ENCODE measurements around the gene FMN2. TPM values are rescaled to one million over a fixed set of nuclear protein-coding genes. Genes with fewer than 3 reads are reported as not detected.
"Not testable (repeated sequence)": the region's sequence is repeated elsewhere in the genome, so short reads cannot be mapped to it uniquely, and the experiment has no call there.

The FMN2 gene
- total RNA-seq, 1 donor from 2014 or later, result 3.4 TPM

DNA sequence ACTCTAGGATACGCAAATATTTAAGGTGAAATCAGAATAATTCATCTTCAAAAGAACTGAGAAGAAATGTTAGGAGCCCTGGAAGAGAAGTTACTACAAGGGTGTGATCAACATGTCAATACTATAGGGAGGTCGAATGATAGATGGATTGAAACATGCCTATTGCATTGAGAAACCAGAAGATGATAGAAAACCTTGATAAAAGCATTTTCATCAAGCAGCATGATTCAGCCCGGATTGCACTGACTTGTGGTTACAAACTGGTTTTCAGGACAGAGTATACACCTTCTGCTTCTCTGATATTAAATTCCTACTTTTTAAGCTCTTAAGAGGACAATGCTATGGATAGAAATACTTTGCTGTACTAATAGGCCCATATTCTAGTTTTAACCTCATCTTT lies 164.2 kb downstream of the FMN2 start:
- no peak for DNase-seq

DNA sequence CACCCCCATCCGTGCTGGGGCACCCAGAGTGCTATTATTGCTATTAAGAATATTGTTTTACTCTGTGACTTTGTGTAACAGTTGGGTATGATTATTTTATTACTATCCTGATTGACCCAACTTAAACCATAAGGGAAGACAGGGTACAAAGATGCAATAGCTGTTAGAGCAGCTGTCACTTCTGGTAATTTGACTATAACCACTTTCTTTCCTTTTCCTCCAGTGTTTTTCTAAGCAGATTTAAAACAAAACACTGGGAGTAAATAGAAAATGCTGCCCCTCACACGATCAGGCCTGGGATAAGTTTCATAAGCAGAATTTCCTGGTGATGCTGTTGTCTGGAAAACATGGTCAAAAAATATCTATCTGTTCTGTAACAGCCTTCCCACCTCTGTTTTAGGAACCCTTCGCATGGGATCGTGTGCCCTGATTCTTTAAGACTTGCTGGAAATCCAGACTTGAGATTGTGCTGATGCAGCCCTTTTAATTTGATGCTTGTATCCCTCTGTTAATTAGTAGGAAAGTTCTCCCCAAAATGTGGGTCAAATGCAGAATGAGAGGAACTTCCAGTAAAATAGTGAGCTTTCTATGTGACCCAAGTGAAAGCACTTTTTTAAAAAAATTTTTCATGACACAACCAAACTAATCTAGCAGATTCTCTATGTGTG lies 165.3 kb downstream of the FMN2 start:
- DNase-seq, result no peak

DNA sequence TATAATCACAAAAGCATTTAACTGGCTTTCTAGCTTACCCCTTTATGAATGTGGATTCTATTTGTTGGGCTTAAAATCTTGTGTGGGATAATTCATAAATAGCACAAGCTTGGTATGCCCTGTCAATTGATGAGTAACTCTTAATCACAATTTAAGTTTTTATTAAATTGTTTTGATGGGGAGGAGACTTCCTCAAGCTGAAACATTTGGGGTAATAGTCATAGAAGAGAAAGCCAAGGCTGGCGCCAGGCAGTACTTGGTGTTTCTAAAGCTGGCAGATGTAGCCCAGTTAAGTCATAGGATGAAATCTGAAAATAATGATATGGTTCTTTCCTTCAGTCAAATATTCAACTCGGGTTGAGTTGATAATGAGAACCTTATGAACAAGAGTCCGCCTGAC lies 167.2 kb downstream of the FMN2 start:
- no peak for DNase-seq

DNA sequence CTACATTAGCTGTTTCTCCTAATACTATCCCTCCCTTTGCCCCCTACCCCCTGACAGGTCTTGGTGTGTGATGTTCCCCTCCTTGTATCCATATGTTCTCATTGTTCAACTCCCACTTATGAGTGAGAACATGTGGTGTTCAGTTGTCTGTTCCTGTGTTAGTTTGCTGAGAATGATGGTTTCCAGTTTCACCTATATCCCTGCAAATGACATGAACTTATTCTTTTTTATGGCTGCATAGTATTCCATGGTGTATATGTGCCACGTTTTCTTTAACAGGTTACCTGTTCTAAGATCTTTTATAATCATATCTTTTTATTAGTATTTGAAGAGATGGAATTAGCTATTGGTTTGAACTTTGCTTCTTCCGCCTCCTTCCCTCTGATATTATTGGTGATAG lies 172.8 kb downstream of the FMN2 start:
- not testable (repeated sequence) for DNase-seq

DNA sequence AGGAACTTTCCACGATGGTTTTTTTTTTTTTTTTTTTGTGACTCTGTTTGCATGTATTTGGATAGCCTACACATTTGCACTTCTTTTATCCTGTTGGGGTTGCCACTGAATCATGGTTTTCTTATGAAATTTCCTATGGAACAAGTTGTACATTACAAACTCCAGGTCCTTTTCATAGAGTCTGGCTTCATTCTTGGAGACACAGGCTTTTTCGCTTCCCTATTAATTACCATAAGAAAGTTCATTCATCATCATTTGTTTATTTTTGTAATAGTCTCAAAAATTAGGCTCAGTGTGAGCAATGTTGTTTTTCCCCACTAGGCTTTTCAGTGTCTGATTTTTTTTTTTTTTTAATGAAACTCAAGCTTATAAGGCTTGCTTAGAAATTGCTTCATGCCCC lies 179.4 kb downstream of the FMN2 start:
- DNase-seq, result no peak

DNA sequence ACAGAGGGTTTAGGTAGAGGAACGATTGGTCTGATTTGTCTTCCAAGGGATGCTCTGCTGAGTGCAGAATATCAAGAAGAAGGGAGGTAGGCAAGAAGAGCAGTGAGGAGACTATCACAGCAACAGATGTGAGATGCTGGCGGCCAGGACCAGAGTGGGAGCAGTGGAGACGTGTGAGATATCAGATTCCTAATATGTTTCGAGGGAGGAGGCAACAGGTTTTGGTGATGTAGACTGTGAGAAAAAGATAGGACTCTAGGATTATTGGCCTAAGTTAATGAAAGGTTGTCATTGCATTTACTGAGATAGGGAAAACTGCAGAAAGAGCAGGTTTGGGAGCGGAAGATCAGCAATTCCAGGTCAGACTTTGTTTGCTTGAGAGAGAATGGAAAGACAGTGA lies 182.9 kb downstream of the FMN2 start:
- no peak for DNase-seq

DNA sequence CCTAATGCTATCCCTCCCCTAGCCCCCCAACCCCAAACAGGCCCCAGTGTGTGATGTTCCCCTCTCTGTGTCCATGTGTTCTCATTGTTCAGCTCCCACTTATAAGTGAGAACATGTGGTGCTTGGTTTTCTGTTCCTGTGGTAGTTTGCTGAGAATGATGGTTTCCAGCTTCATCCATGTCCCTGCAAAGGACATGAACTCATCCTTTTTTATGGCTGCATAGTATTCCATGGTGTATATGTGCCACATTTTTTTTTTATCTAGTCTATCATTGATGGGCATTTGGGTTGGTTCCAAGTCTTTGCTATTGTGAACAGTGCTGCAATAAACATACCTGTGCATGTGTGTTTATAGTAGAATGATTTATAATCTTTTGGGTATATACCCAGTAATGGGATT lies 183.5 kb downstream of the FMN2 start:
- DNase-seq, result not testable (repeated sequence)

DNA sequence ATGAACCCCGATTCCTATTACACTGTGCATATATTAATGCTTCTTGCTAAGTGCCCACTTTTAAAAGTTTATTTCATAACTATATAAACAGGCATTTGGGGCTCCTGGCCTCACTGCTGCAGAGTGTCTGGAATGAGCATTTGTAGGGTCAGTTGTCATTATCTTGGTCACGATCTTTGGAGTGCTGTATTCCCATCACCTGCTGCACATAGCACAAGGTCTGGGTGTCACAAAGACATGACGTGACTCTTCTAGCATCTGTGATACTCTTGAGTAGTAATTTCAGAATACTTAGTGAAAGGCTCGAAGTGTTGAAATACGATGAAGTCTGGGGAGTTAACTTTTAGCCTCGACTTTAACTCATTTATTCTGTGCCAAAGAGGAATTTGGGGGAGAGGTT lies 186.4 kb downstream of the FMN2 start:
- DNase-seq, result no peak

DNA sequence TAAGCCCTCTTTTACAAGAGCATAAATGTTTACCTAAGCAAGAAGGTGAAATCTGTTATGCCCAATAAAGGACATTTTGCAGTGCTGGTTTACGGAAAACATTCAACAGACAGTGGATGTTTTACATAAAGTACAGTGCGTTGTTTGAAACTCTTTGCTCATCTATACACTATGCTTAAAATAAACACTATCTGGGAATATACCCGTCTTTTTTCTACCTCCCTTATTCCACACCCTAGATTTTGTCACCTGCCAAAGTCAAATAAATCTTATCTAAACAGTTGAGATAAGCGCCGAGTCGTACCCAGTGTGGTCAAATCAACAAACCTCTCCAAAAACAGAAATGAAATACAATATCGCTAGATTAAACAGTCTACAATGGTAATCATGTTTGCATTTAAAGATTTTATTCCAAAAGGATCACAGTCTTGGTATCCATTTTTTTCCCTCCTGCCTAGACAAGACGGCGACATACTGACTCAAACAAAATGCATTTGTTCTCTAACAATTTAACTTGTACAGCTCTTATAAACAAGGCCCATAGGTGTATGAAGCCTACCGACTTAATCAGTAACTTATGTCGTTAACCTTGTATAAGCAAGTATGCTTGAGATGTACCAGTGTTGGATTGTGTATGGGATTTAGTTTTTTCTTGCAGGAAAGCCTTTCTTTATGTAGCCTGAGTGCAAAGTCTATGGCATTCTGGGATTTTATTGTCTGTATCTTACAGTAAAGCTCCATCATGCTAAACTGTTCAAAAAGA lies 189.1 kb downstream of the FMN2 start:
- no peak for DNase-seq

DNA sequence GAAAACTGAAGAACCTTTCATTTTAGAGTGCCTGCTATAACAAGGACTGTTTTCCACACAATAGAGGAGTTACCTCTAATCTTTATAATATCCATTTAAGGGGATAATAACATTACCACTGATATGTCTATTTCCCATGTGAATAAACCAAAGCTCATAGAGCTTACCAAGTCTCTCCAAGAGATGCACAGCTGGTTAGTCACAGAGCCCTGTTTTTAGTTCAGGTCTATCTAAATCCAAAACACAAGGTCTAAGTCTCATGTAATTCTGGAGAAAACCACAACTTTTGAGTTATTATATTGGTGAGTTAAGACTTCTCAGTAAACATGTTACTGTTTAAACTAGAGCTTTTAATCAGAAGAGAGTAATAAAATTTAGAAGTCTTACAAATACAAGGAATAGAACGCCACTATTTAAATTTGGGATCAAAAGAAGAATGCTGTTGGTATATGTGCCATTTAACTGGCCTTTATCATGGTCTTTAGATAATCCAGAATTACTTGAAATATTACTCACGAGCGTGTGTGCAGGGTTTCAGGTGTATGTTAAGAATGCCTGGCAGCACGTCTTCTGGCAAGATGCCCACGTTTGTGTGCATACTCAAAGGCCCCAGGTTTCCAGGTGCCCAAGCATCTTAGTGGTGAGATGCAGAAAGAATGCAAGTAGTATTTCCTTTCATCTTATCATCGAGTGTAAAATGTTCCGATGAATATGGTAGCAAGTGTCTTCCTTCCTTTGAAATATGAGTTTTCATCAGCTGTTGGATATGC lies 190.6 kb downstream of the FMN2 start:
- no peak for DNase-seq

DNA sequence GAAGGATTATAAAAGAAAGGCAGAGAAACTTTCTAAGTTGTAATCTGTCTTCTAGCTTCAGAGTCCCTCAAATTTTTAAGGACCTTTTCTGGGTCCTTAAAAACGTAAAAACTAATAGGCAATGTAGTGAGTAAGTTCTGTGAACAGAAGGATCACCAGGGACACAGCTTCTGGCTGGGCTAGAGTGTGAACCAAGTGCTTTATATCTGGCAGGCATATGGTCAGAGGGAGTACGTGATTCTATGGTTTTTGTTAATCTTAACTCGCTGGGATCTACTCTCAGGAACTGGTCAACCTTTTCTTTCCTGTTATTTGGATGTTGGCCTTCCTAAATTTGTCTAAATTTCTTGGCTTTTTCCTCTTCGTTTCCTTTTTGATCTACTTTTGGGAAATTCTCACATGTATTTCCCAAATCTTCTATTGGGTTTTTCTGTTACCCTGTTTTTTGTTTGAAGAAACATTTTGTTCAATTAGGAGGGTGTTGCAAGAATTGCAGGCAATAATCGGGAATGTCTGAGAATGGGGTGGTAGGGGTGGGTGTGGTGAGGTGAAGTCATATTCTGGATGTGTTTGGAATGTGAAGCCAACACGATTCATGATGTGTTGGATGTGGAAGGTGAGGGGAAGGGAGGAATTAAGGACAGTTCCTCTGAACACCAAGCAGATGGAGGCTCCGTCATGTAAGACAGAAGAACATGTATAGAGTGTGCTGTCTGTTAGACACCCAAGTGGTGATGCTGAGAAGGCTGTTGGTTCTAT lies 193.2 kb downstream of the FMN2 start:
- no peak for DNase-seq

DNA sequence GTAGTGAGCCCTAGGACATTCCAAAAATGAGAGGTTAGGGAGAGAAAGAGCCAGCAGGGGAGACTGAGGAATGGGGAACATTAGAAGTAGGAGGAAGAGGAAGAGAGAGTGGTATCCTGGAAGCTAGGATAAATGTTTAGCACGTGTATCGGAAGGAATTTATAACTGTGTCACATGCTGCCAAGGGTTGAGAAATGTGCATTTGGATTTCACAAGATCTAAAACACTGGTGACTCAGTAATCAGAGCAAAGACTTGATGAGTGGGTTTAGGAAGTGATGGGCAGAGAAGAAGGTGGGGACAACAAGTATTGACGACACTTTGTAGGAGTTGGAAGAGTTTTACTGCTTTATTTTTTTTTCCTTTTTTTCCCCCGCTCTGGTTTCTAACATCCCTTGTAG lies 193.9 kb downstream of the FMN2 start:
- DNase-seq, result no peak

DNA sequence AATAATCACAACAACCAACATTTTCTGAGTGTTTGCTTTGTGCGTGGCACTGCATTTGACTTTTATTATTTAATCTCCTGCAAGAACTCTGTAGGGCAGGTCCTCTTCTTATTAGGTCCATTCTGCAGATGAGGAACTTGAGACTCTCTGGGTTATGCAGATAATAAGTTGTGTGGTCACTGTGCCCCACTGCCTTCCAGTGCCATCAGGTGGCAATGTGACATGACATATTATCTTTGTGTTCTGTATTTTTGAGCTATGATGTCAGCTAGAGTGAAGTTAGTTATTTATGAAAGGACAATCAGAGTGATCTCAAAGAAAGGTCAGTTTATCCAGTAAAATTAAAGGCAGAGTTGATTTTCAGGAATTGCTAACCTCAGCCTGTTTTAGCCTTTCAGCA lies 196.0 kb downstream of the FMN2 start:
- no peak for DNase-seq

DNA sequence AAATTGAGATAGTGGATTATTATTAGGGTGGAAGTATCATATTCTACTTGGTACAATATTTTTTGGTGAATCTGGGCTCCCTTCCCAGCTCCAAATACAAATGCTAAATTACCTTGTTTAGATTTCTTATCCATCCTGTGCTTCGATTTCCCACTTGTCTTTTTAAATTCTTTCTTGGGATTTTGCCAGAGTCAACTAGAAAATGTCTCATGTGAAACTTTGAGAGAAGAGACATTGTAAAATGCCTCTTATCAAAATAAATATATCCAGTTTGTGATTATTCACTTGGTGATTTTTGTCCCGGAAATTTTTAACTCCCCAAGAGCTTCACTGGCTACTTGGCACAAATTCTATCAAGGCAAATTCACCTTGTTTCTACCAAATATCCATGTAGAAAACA lies 202.0 kb downstream of the FMN2 start:
- no peak for DNase-seq

DNA sequence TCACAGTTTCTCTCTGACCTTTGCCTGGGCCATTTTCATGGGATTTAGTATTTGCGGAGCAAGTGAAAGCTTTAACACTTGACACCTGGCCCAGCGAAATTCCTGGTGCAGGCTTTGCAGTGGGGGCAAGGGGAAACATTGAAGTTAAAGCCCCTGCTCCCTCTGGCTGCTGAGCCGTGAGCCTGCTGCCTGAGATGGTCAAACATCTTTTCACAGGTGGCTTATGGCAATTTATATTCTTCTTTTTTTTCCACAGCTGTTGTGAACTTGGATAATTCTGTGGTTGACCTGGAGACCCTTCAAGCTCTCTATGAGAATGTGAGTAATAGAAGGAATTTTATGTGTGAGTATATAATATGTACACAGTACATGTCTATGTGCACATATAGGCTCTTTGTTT lies 202.9 kb downstream of the FMN2 start:
- no peak for DNase-seq

DNA sequence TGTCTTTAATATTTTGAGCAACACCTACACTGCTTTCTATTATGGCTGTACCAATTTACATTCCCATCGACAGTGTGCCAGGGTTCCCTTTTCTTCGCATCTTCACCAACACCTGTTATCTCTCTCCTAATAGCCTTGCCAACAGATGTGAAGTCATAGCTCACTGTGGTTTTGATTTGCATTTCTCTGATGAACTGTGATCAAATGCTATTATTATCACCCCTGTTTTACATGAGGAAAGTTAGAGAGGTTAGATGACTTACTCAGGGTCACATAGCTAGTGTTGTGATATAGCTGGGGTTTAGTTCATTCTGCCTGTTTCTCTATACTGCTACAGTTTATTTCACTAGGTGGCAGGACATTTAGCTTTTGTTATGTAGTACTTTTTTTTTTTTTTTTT lies 204.1 kb downstream of the FMN2 start:
- DNase-seq, result no peak

DNA sequence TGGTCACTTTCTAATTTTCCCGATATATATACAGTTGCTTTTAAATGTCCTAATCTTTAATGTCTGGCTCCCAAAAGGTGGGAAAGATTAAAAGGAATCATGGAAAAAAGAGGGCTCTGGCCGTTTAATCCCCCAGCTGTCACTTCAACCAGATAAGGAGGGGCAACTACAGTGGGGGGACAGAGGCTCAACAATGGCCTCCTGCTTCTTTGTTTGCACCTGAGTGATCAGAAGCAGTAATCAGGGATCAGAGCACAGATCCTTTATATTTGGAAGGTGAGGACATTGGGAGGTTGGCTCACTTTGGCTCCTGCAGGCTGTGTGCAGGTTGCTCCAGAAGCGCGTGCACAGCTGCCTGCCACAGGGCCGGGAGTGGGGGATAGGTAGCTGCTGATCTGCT lies 212.8 kb downstream of the FMN2 start:
- no peak for DNase-seq

DNA sequence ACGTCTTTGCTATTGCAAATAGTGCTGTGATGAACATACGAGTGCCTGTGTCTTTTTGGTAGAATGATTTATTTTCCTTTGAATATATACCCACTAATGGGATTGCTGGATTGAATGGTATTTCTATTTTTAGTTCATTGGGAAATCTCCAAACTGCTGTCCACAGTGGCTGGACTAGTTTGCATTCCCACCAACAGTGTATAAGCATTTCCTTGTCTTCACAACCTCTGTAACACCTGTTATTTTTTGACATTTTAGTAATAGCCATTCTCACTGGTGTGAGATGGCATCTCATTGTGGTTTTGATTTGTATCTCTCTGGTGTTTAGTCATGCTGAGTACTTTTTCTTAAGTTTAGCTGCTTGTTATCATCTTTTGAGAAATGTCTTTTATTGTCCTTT lies 215.0 kb downstream of the FMN2 start:
- no peak for DNase-seq

DNA sequence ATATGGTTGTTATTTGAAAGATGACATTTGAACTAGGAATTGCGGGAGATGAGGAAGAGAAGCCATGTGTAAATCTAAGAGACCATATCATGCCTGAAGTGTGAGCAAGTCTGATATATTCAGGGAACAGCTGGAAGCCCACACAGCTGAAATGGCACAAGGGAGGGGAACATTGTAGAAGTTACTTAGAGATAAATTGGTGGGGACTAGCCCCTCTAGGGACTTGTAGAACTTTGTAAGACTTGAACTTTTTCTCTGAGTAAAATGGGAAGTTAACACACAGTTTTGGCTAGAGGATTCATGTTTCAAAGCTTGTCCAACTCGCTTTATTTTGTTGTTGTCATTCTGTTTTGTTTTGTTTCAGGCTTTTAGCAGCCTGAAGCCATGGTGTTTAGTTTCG lies 216.4 kb downstream of the FMN2 start:
- DNase-seq, result peak; percentile 7

DNA sequence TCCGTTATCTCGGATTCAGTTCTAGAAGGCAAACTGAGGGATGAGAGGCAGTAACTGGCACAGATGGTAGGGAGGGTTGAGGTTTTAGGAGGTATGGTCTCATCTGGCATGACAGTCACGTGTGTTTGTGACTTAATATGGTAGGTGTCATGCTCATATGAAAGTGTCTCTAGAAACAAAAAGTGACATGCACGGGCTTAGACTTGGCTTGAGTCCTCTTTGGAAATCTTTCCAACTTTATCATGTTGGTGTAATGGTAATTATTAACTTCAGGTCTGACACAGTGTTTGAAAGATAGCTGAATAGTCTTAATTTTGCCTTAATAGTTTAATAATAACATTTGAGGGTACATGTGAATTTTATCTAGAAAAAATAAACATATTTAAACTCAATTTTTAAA lies 218.1 kb downstream of the FMN2 start:
- no peak for DNase-seq

DNA sequence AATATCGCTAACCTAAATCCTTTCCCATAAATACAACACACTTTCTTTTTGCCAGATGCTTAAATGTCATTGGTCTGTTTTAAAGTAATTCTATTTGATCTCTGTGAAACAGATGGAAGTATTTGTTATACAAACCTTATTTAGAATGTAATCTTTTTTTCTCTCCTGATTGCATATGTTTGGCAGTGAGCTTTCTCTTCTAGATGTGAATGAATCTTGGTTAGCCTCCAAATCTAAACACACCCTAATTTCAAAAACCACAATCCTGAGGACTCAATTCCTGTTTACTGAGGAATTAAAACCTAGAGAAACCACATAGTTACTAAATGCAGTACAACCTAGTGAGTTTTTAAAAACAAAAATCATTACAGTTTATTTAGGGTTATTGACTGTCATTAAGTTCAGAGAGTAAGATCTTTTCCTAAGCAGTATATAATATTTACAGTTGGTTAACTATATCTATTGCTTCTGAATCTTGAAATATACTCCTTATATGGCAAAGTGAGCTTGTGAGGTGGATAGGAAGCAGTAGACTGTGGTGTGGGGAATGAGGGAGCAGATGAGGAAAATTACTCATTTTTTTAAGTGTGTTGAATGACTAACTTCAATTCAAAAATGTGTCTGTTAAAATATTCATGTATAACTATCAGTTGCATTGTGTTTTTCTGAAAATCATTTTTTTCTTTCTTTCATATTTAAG lies 218.7 kb downstream of the FMN2 start:
- peak; percentile 59 for DNase-seq

DNA sequence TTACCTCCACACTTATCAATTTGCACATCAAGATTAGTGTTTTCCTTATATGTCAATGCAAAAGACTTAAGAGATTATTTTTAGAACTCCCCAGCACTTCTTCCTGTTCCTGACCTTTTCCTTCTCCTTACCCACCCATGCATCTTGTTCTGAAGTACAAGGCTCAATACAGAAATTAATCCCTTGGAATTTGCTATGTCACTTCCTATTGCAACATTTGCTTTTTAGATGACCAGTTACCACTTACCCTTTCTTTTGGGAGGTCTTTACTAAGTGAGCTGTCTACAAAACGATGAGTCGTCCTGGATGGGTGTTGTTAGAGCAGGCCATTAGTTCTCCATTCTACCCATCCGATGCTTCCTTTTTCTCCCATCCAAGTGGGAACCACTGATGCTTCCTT lies 221.2 kb downstream of the FMN2 start:
- DNase-seq, result no peak
